GM19328 (cell line): ENCODE measurements around the gene ZNF717.
"Not testable (repeated sequence)": the region's sequence is repeated elsewhere in the genome, so short reads cannot be mapped to it uniquely, and the experiment has no call there.

Experiments
- ATAC-seq: cut with Tn5 transposase; IDR thresholded peaks from one replicate; pipeline ENCODE4 v1.9.1; 2021; ENCODE audit warnings: mild to moderate bottlenecking, moderate library complexity; ENCODE audit not compliant: unreplicated experiment

Gene ZNF717

DNA sequence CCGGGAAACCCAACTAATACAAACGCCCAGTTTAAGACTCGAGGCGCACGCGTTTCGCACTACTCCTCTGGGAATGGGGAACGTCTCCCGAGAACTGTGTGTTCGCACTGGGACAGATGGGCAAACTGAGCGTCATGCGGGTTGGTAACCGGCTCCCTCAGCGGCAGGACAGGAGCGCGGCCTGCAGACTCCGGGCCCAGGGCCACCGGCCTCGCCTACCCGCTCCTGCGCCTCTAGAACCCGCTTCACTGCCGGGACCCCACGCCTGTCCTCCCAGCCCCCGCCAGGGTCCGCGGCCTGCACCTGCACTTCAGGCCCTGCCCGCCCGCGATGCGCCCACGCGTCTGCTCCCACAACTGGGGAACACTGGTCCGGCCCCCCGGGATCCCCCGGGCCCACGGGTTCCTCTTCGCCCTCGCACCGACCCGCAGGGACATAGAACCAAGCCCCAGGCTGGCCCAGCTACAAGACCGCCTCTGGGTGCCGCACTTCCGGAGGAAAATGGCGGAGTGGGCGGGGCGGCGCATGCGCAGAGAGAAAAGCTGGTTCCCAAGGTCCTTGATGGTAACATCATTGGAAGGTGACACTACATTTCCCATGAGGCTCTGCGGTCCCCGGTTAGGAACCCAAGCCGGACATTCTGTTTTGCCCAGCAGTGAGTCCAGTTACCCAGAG, at the start of gene ZNF717:
Gene ZNF717 (minus strand): TSS at position 469 of the 675 bp plus-strand sequence. CDS start 2,187 bp downstream, outside the sequence.
- ATAC-seq: not testable (repeated sequence)

DNA sequence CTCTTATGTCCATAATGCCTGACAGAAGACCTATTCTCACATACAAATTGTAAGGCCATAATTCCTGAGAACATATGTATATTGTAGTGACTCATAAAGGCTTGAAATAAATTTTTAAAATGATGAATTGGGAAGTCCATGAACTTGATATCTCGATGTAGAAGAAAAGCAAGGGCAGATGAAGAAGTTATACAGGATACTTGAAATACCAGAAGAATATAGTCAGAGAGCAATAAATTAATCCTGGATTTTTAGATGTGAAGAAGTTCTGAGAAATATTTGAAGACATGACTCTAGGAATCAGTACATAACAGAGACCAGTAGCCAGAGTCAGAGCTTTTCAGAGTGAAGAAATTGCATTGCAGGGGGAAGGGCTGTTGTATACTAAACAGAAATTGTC, 45.7 kb upstream of the ZNF717 start:
- not testable (repeated sequence) for ATAC-seq

DNA sequence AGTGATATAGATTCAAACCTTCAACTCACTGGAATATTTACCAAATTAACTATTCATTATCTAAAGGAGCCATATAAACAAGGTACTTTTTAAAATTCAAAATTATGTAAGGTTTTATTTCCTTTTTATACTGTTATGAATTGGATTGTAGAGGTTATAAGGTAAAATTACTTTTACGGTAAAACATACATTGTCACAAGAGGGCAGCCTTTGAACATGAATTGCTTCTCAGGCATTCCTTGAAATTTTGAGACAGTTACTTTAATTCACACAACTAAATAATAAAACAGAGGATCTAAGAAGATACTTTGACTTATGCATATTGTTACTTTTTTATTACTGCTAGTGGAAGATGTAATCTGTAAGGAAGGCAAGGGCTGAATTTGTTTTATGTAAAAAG, 32.7 kb upstream of the ZNF717 start:
- ATAC-seq: not testable (repeated sequence)

DNA sequence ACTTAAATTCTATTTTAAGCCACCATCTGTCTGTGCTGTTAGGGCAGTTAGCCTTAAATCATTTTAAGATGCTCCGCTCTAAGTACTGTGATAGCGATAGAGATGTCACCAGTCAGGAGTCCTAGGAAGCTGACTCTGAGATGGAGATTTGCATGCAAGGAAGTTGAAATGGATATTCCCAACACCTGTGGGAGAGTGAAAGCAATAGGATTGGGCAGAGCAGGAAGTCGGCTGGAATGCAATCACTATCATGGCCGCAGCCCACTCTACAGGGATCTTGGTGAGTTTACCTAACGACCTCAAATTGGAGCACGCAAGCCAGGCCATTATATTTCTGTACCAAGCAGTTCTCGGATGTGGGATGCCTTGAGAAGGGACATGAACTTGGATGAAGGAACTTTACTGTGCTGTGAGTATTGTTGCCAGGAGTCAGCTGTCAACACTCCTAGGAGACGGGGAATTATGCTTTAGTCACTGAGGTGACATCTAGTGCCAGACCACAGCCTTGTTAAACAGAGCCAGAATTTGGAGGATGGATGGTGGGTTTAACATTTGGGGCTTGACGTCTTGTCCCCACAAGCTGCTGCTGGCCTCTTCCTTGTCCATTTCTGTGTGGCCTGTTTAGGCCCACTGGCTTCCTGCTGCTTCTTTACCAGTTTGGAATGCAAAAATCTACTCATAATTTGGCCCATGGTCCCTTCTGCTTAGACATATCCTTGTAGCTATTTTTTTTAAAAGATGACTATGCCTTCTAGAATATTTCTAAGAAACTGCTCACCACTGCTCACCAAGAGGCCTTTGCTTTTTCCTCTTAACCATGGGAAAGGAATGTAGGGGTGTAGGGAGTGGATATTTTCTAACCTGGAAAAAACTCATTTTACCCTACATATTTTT, 31.2 kb upstream of the ZNF717 start:
- ATAC-seq: not testable (repeated sequence)

DNA sequence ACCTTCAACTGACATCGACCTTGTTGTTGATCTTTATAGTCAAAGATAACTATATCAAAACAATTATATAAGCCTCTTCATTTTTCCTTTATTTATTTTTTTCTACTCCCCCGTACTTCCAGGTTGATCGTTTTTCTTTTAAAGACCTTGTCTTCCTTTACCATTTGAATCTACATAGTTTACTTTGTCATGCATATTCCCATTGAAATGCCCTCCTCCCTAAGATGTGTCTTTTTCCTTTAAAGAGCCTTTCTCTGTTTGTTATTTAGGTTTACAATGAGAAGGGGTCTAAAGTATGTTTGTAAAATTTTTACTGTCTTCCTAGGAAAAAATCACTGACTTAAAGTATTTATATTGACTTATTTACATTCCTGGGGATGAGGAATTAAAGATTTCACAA, 29.4 kb upstream of the ZNF717 start:
- ATAC-seq: no peak

DNA sequence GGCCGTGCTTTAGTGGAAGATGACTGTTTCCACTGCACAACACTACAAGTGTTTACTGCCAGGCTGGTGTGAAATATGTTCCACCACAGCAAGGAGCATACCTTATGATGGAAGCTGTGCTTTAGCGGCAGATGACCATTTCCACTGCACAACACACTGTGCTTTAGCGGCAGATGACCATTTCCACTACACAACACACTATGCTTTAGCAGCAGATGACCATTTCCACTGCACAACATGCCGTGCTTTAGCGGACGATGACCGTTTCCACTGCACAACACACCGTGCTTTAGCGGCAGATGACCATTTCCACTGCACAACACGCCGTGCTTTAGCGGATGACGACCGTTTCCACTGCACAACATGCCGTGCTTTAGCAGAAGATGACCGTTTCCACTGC, 2.8 kb downstream of the ZNF717 start:
- no peak for ATAC-seq

DNA sequence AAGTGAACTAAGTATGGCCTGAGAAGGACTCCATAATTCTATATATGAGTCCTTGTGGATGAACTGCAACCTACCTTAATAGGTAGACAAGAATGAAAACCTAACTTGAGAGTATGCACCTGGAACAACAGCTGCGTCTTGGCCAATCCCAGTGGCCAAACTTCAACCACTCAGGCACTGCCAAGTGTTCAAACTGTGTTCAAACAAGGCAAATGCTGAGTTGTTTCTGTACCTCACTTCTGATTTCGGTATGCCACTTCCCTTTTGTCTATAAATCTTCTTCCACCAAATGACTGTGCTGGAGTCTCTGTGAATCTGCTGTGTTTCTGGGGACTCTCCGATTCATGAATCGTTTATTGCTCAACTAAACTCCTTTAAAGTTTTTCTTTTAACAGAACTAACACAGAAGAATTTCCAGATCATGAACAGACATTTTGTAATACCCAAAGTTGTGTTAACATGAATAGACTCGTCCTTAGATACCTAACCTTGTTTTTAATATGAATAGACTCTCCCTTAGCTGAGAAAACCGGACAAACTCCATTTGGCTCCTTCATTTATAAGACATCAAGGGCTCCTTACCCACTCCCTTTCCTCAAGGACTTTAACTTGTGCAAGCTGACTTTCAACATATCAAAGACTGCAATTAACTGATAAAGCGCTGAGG, 4.1 kb downstream of the ZNF717 start:
- no peak for ATAC-seq

DNA sequence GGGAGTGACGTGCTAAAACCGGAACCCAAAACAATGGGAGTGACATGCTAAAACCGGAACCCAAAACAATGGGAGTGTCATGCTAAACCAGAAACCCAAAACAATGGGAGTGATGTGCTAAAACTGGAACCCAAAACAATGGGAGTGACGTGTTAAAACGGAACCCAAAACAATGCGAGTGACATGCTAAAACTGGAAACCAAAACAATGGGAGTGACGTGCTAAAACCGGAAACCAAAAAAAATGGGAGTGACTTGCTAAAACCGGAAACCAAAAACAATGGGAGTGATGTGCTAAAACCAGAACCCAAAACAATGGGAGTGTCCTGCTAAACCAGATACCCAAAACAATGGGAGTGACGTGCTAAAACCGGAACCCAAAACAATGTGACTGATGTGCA, 7.6 kb downstream of the ZNF717 start:
- ATAC-seq: not testable (repeated sequence)

DNA sequence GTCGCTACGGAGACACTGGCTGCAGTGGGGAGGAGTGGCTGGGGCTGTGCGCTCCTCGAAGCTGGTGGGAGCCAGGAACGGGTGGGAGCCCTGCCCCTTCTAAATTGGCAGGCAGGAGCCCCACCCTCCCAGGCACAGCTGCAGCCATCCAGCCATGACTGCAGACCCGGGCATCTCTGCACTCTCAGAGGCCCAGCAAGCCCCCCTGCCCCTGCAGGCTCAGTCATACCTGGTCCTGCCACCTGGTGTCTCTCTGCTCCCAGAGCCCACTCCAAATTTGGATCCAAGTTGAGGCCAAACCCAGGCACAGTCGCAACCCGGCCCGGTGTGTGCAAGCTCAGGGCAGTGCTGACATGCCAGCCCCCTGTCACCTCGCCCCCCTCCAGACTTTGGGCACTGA, 13.7 kb downstream of the ZNF717 start:
- not testable (repeated sequence) for ATAC-seq

DNA sequence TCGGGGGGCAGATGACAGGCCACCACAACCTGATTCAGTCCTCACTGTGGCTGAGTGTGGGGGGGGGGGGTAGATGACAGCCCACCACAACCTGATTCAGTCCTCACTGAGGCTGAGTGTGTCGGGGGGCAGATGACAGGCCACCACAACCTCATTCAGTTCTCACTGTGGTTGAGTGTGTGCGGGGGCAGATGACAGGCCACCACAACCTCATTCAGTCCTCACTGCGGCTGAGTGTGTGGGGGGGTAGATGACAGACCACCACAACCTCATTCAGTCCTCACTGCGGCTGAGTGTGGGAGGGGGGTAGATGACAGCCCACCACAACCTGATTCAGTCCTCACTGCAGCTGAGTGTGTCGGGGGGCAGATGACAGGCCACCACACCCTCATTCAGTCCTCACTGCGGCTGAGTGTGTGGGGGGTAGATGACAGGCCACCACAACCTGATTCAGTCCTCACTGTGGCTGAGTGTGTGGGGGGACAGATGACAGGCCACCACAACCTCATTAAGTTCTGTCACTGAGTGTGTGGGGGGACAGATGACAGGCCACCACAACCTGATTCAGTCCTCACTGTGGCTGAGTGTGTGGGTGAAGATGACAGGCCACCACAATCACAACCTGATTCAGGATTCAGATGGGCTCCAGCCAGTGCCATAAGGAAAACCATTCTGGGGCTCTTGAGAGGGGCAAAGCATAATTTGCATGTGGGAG, 16.9 kb downstream of the ZNF717 start:
- no peak for ATAC-seq

DNA sequence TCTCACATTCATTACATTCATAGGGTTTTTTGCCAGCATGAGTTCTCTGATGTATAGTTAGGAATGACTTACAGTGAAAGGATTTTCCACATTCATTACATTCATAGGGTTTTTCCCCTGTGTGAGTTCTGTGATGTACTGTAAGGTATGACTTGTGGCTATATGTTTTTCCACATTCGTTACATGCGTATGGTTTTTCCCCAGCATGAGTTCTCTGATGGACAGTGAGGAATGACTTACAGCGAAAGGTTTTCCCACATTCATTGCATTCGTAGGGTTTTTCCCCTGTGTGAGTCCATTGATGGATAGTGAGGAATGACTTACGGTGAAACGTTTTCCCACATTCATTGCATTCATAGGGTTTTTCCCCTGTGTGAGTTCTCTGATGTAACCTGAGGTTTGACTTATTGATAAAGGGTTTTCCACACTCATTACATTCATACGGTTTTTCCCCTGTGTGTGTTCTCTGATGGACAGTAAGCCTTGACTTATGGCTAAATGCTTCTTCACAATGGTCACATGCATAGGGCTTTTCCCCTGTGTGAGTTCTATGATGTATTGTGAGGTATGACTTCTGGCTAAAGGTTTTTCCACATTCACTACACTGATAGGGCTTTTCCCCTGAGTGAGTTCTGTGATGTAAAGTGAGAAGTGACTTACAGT, 47.4 kb downstream of the ZNF717 start:
- ATAC-seq: no peak

DNA sequence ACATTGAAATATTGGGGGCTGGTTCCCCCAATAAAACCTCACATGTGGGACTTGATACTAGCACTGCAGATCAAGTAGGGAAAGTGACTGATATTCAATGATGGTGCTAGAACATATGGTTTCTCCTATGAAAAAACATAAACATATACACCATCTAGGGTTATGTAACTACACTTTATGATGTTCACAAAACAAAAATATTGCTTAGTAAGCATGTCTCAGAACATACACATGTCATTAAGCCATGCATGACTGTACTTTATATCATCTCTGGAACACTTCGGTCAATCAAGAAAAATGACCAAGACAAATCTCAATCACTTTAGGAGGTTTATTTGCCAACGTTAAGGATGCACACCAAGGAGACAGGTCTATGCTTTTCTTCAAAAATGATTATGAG, 57.4 kb downstream of the ZNF717 start:
- no peak for ATAC-seq

DNA sequence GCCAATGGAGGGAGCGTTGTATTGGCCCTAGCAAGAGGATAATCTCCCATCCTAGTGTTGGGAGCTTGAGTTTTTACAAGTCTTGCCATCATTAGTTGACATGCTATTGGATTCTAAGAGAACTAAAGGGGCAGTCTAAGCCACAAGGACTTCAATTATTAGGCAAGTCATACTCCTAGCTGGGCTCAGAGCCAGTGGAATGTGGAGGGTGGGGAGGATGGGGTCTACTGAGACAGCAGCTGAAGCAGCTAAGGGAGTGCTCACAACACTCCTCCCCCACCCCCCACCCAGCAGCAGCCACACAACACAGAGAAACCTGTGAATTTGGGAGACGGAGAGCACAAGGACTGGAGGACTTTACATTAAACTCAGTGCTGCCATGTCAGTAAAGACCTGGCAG, 93.3 kb downstream of the ZNF717 start:
- no peak for ATAC-seq

DNA sequence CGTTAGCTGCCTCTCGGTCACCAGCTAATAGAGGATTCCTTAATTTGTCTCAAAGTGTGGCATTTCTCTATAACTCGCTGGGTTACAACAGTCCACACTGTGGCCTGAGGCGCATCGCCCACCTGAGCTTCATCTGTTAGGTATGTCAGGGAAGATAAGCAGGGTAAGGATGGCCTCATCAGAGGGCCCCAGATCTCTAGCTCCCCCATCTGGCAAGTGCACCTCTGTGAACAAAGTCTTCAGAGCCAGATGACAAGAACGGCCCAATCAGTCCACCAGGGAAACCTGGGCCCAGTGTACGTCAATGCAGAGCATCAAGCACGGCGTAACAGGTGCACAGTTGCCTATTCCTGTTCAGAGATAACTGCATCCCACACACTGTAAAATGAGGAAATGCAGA, 98.0 kb downstream of the ZNF717 start:
- no peak for ATAC-seq
